HS-27A (cell line): Measurements from ENCODE around the gene PPP1R17.

ENCODE experiments used
- DNase-seq: peaks from one replicate; pipeline ENCODE4 v3.0.0-alpha.2; 2012; ENCODE audit warnings: low read depth, missing footprints

Gene PPP1R17

DNA sequence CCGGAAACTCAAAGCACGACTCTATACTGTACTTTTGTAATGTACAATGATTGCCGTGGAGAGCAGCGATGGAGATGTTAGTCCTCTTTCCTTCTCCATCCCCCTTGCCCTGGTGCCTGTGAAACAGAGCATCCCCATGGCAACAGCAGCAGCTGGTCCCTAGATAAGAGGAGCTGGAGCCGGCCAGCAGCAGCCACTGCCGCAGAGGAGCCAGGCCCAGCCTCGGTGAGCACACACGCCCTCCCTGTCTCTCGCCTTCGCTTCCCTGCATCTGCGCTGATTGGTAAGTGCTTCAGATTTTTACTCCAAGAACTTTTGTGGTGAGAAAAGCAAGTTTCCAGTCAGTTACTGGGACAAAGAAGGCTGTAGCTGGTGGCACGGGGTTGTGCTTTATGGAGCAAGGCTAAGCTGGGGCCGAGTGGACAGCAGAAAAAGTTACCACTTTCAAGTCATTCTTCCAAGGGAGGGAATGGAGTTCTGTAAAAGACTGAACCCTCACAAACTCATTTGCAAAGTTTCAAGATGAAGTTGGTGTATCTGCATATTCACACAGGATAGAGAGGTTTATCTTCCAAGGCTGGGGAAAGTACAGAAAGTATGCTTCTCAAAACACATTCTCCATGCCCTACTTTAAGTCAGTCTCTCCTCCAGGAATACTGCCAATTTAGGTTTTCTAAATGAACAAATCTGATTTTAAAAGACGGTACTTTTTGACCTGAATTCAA is at the start of gene PPP1R17:
PPP1R17 (plus strand) TSS at position 192 of the 725 bp plus-strand sequence. CDS start 5,227 bp downstream, outside the sequence.
- DNase-seq = no peak

DNA sequence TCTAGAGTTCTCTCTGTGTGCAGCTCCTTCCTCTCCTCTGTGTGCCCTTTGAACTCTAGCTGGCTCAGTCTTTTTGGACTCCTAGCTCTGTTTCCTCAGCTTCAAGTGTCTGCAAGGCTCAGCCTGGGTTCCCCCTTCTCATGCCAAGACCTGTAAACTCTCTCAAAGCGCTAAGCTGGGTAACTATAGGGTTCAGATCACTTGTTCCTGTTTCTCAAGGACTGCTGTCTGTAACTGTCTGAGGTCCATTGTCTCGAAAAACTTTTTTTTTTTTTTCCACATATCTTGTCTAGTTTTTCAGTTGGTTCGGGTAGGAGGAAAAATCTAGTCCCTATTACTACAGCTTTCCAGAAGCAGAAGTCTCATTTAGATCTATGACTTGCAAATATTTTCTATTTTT is 46.6 kb upstream of the PPP1R17 start:
- no peak for DNase-seq

DNA sequence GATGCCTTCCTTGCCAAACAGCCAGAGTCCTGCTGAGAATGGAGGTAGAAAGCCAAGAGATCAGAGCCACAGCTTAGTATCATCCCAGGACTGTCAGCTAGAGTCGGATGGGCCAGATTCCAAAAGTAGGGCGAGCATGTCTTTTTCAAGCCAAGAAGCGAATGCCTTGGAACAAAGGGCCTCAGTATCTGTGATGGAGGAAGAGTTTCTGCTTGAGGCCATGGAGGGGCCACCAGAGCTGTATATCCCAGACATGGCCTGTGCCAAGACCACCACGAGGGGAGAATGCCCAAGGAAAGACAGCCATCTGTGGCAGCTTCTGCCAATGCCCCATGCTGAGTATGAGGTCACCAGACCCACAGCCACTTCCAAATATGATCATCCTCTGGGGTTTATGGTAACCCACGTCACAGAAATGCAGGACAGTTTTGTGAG is 44.3 kb upstream of the PPP1R17 start:
- no peak for DNase-seq

DNA sequence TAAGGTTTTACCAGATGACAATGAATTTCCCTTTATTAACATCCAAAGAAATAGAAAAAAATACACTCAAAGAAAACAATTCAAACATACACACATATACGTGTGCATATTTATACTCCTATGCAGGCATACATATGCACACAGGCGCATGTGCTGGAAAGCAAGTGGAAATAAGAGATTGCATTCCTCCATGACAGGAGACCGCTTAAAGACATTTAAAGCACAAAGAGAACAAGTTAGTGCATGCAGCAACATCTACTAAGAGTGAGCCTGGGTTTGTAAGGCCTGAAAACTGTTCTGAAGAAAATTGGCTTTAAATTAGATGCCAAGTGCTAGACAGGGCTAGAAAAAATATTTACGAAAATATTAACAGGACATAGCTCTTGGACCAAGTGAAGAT is 40.1 kb upstream of the PPP1R17 start:
- no peak for DNase-seq

DNA sequence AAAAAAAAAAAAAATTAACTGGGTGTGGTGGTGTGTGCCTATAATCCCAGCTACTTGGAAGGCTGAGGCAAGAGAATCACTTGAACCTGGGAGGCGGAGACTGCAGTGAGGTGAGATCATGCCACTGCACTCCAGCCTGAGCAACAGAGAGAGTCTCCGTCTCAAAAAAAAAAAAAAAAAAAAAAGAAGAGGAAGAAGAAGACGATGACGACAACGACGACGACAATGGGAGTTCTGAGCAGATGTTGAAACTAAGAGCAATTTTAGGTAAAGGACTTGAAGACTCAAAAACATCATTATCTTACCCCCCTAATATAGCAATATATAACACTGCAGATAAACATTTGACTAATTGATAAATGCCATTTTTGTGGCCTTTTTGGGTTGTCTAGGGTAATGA is 39.5 kb upstream of the PPP1R17 start:
- DNase-seq = no peak

DNA sequence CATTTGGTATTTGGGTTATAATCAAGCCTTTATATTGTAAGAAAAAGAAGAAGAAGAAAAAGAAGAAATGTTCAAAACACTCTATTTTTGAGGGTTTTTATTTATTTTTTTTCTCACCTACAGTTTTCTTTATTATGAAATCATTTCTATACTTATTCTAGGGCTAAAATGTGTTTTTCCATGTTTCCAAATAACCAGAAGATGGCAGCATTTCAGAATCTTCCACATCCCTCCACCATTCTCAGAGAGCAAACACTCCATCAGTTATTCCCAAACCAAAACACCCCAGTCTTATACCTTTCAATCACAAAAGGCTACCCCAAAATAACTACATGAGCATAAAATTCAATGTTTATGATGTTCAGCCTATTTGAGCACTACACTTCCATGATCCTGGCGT is 38.7 kb upstream of the PPP1R17 start:
- no peak for DNase-seq

DNA sequence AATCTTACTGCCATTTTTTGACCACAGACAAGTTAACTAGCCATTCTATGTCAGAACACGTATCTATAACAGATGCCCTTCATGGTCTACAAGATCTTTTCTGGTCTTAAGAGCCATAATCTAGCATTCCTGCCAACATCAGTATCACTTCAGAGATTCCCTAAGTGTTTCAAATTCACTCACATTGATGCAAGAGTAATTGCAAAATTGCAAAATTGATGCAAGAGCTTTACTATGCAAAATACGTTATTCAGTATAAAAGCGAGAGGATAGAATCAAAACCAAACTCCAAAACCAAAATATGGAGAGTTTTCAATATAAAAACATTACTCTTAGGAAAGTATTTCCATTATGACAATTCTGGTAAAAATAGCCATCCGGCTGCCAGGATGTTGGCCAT is 38.1 kb upstream of the PPP1R17 start:
- no peak for DNase-seq

DNA sequence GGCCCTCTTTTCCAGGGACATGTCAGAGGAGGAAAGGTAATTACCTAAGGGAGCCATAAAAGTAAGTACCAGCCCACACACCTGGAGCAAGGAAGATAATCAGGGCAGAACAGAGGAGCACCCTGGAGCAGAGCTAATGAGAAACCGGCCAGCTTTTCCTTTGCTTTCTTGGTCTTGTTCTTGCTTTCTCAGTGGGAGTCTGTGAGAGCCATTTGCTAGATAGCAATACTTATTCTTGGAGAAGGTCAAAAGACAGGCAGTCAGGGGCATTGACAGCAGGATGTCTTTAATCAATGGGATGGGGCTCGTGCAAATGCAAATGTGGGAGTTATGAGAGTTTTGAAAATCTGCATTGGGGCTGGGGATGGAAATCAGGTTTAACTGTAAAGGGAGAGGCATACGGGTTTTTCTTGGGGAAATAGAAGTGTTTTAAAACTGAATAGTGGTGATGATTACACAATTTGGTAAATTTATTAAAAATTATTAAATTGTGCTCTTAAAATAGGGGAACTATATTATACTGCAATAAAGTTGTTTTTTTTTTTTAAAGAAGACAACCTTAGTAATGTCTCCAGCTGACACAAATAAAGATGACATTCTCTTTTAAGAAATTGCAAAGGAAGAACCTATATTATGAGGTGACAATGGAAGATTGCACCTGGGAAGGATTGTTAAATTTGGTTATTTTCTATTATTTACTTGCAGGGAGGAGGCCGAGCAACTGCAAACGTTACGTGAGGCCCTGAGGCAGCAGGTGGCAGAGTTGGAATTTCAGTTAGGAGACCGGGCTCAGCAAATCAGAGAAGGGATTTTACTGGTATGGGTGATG is 35.6 kb upstream of the PPP1R17 start:
- DNase-seq = no peak

DNA sequence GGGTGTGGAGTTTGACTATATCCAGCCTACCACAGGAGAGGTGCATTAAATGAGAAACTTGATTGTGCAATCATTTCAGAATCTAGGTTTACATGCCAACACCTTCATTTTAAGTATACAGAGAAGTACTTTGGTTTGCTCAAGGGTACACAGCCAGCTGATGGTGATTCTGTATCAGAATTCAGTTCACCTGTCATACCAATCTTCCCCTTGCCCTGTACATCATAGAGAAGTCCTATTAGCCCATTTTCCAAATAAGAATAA is 35.0 kb upstream of the PPP1R17 start:
- DNase-seq = no peak

DNA sequence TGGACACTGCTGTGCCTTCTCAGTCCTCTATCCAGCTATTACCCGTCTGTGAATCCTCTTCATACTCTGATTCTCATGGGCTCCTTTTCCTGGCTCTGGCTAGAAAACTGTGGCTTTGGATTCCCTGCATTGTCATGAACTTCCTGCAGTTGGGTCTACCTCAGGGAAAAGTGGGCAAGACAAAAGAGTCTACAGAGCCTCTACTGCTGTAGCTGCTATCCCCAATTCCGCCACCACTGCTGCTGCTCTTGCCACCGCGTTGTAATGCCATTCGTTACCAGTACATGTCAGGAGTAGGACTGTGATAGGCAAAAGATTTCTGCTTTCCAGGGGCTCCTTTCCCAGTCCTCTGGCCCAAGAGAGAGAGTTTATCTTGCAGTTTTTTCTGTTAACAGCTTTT is 23.9 kb upstream of the PPP1R17 start:
- DNase-seq = no peak

DNA sequence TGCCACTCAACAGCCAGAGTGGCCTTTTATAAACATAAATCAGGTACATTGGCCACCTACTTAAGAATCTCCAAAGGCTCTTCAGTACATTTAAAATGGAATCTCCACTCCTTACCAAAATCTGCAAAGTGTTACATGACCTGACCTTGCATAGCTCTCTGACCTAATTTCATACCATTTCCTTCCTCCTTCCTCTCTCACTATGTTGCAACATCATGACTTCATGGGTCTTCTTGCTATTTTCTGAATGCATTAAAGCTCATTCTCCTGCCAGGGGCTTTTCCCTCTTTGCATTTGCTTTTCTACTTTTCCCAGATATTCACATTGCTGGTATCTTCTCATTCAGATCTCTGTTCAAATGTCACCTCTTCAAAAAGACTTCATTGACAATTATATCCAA is 22.1 kb upstream of the PPP1R17 start:
- DNase-seq = no peak

DNA sequence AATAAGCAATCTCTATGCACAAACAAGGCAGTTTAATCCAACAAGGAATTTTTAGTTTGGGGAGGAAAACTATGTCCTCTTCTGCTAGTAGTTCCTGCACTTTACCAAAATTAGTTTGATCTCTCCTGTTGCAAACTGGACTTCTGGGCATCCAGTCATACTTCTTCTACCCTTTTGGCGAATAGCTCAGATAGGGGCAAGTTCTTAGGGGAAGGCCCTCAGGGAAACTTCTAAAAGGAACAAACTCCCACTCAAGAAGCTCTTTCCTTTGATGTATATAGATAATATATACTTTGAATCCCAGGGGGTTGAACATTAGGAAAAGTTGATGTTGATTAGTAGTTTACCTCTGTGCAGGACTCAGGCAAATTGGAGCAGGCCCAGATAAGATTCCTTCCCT is 21.5 kb upstream of the PPP1R17 start:
- no peak for DNase-seq

DNA sequence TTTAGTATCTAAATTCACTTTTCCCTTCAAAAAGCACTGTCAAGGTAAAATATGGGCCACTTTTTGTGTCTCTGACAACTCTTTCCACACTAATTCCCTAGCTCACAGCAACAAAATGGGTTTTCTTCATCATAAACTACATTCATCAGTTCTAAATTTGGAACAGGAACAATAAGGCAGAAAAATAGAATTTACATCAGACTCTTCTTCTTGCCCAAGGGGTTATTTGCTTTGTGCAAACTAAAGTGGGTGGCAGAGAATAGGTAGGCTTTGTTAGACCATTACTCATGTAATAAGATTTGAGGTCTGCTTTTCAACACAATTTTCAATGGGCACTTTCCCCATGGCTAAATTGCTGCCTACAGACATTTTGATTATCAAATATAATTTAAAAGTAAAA is 17.6 kb upstream of the PPP1R17 start:
- DNase-seq = no peak

DNA sequence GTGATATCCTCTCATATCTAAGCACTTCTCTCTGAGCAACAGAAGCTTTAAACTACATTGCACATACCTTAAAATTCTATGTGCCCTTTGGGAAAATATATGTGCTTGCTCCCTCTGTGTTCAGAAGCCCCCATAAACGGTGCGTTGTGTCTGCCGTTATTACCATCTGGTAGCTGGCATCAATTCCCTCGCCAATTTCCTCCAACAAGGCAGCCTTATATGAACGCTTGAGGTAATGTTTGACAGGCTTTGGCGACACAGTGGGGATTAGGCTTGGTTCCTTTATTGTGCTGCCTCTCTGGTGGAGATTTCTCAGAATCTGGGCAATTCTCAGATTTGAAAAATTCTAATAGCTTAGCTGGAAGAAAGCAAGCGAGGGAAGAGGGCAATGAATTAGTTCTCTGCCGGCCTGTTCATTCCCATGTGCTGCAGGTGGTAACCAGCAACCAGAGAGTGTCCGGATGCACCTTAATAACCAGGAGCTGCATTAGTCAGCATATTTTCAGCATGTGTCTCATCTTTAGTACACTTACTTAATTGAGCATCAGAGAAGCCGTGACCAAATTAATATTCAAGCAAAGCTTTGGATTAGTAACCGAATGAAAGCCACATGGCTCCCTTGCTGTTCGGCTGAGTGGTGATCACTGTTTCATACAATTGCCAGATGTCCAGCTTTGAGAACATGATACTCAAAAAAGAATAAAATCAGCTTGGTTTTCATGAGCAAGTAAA is 7.3 kb upstream of the PPP1R17 start:
- no peak for DNase-seq

DNA sequence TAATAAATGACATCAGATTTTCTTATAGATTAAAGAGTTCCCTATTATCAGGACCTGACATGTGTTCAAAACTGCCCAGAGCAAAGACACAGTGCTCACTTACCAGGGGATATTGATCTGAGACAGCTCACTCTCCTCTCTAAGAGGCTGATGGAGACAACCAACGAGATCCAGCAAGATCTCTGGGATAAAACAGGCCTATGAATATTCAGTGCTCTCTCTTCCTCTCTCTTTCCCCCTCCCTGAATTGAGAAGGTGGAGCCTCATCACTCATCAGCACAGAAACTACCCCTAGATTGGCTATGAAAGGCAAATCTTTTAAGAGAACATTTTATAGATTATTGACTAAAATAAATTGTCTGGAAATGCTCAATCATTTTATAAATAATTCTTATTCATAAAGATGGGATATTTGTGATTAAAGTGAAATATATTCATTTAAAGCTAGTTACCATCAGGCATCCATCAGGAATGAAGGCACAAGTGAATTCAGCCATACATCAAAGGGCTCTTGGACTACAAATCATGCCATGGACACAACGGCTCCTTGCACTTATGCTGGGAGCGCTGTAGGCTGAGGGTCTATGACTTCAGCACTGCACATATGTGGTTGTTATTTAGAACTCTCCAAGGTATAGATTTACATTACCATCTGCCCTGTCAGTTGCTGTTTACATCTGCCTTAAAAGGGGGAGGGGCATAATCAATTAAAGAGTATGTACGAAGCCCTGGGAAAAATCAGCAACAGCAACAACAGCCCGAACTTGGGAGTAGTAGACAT is 3.4 kb upstream of the PPP1R17 start:
- DNase-seq = no peak

DNA sequence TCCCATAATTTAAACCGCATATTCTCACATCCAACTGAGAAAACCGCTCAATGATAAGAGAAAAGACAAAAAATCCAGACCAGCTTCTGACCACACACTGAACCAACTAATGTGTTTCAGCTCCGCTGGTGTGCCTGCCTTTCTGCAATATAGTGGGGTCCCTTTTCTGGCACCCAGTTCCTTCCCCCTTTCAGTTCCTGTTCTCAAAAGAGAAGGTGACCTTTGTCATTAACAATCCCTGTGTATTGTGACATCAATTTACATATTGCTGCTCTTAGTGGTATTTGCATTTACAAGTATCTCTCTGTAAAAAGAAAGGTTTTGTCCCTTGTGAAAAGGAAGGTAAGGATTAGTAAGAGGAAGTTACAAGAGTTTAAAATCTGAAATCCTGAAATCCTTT is 1.4 kb downstream of the PPP1R17 start:
- DNase-seq = no peak

DNA sequence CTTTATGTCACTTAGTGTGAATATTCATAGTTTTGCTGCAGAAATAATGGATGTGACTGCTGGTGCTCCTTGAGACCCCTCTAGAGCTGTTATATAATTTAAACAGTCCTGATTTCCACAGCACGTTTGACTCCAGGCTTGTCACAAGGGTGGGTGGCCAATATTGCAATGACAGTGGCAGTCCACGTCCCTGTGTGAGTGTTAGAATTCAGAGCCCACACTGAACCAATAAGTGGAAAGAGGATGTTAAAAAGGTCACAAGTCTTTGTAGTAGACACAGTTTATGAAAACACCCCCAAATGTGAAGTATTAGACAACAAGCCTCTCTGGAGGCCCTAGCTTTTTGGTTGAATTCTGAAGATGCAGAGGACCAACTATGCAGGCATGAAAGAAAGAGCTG is 2.0 kb downstream of the PPP1R17 start:
- DNase-seq = no peak

DNA sequence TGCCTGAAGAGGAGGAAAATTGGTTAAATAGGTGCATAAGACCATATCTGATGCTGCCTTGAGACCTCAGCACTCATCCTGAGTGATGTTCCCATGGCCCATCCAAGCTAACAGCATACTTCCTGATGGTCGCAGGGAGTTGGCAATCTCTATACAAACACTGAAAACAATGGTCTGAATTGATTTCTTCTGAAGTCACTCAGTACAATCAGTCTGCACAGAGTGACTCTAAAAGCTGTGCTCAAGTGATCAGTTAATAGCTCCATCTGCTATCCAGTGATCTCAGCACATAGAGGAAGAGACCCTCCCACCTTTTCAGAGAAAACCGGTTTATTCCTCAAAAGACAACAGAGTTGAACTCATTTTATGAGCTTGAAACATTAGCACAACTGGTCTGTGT is 3.9 kb downstream of the PPP1R17 start:
- no peak for DNase-seq

DNA sequence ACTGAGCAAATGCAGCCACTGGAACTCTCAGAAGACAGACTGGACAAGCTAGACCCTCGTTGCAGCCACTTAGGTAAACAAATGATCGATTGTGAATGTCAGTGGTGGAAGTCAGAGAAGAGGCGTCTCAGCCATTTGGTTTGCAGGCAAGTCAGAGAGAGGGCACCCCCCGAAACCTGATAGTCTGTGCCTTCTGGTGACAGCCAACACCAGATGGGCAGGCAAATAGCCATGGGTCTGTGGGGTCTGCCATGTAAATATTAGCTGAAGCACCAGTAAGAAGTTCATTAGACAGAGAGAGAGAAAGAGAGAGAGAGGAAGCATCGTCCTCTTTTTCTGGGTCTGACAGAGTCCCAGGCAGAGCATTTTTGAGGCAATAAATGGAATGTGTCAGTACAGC is 5.4 kb downstream of the PPP1R17 start:
- no peak for DNase-seq

DNA sequence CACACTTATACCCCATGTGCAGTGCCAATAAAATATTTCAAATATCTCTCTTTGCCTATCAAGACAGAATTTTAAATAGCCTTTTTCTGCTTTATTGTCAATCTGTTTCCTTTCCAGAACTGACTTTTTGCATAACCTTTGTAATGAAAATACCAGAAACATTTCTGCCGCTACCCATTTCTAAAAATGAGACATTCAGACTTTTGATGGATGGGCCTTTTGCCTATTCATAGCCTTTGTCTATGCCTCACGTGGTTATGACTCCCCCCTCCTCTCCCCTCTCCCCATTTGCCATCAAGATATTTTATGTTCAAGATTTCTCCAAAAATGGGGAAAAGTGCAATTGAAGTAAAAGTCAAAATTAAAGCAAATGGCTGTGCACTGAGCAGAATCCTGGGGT is 5.9 kb downstream of the PPP1R17 start:
- DNase-seq = no peak

DNA sequence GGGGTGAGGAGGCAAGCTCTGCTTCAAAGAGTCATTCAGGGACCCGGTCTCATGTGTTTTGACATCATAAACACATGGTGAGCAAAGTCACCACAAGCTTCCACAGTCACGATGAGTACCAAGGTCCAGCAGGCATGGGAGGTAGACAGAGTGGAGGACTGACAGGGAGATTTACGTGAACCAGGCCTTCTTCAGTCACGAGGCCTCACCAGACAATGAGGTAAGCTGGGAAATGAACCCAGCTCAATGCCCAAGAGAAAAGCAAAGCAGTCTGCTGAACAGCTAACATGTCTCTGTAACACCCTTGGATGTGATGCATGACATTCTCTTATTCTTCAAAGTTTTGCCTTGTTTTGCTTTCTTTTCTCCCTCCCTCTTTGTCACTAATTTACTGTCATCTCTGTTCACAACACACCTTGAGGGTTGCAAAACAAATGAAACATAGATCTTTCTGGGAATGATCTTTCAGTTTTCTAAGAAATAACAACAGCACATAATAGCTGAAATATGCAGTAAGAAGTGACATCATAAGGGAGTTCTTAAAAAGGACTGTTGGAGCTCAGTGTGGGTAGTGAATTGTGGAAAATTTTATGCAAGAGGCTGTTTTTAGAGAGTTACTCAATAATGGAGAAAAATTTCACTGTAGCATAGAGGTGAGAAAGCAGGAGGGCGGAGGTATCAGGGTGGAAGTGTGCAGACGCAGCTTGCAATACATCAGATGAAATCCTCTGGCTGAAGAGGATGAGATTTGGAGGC is 9.0 kb downstream of the PPP1R17 start:
- DNase-seq = no peak

DNA sequence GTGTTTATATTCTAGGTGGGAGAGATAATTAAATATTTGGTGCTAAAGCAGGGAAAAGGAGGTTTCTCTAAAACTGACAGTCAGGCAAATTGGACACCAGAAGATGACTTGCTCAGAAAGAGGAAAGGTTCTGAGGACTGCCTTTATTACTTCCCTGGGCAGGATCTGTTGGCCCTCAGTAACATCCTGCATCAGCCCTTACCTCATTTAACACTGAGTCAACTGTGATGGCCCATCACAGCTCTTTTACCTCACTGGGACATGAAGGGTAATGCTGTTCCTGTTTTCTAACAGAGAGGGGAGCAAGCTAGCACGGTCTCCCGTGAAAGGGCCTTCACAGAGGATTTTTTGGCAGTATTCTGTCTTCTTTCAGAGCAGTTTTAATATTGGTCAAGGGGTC is 12.0 kb downstream of the PPP1R17 start:
- no peak for DNase-seq
